Measurements from ENCODE around the gene LRRK2. TPM values are rescaled to one million over a fixed set of nuclear protein-coding genes. Genes with fewer than 3 reads are reported as not detected.

The LRRK2 gene
- total and polyA plus RNA-seq, 2 donors, result 9.7 to 44.1 TPM

DNA sequence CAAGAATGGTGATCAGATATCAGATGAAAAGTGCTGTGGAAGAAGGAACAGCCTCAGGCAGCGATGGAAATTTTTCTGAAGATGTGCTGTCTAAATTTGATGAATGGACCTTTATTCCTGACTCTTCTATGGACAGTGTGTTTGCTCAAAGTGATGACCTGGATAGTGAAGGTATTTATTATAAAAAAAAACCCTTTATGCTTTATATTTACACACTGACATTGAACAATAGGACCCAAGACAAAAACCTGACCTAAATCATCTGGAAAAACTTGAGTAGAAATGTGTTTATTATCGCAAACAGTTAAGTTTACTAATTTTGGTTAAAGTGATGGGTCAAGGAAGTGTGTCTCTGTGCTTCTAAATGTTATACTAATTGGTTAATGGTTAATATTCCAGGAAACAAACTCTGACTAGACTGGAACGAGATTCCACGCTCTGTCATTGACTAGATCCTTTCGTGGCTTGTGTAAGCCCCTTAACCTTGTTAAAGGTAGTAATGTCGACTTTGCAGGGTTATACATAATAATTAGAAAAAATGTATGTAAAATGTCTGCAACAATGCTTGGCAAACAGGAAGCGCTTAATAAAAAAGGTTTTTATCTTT lies 62.7 kb downstream of the LRRK2 start:
- H3K36me3 ChIP-seq (ENCODE audit: insufficient read depth), result peaks cover 2% of the 10 kb centered on the region

DNA sequence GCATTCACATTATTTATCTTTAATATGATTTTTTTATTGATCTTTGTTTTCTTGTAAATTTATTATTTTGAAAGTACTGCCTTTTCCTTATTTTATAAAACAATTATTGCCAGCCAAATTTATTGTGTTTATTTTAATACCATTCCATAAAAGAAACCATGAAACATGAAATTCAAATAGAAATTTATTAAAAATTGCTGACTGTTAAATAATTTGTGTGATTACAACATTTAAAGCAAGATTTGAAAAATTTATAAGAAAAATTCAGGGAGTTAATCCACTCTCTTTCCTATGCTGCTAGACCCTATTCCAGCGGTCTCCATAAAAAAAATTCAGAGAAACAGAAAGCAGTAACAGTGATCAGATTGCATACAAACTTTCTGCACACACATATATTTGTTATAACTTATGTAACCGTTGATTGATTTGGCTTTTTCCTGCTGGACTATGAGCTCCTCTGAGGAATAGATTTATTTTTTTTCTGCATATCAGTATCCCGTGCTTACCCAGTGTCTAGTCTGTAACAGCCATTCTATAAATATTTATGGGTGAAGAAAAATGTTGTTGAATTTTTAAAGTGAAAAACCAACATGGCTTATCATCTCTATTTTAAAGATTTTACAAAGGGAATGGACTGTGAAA lies 68.1 kb downstream of the LRRK2 start:
- H3K27ac ChIP-seq (ENCODE audit: low read depth), result no peak overlapping the region
- no peaks in the 10 kb centered on the region for H3K36me3 ChIP-seq (ENCODE audit: insufficient read depth)
- WGBS, result 59% methylated on average over 3 of the region's 3 CpGs
- H3K4me3 ChIP-seq (ENCODE audit: low read depth, low read length), result no peak overlapping the region
- no peaks in the 10 kb centered on the region for H3K4me1 ChIP-seq (ENCODE audit: insufficient read depth)
- no peak for DNase-seq (ENCODE audit: extremely low spot score)

More for the DNA sequence above, 62.7 kb downstream of the LRRK2 start:
- H3K4me3 ChIP-seq (ENCODE audit: low read depth, low read length), result no peak overlapping the region
- DNase-seq (ENCODE audit: extremely low spot score), result no peak
- no peaks in the 10 kb centered on the region for H3K4me1 ChIP-seq (ENCODE audit: insufficient read depth)
- H3K27ac ChIP-seq (ENCODE audit: low read depth), result no peak overlapping the region
- WGBS, result 93% methylated on average over 7 of the region's 7 CpGs

DNA sequence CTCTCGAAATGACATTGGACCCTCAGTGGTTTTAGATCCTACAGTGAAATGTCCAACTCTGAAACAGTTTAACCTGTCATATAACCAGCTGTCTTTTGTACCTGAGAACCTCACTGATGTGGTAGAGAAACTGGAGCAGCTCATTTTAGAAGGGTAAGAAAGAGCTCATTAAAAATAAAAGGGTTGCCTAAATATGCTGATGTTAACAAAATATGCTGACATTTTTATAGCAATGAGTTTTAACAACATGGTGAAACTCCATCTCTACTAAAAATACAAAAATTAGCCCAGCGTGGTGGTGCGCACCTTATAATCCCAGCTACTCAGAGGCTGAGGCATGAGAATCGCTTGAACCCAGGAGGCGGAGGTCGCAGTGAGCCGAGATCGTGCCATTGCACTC lies 73.5 kb downstream of the LRRK2 start:
- Histone ChIP-seq H3K27ac (ENCODE audit: low read depth) (no peak overlapping the region), H3K4me1 (ENCODE audit: insufficient read depth) (no peaks in the 10 kb centered on the region), H3K36me3 (ENCODE audit: insufficient read depth) (no peaks in the 10 kb centered on the region), H3K4me3 (ENCODE audit: low read depth, low read length) (no peak overlapping the region)
- WGBS, result 96% methylated on average over 8 of the region's 8 CpGs
- DNase-seq (ENCODE audit: extremely low spot score), result no peak

DNA sequence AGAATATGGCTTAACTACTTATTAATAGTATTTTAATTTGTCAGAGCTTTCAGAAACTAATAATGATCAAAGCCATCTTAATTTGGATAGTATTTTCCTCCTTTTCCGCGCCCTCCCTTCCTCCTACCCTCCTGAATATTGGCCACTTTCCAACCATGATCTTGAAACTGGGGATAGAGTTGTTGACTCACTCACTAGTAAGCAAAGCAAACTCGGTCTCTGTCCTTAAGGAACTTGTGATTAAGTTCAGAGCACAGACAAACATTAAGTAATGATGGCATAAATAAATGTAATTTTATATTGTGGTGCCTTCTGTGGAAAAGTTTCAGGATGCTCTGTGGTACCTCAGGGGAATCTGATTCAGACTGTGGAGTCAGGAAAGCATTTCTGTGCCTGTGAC lies 75.7 kb downstream of the LRRK2 start:
- no peaks in the 10 kb centered on the region for H3K36me3 ChIP-seq (ENCODE audit: insufficient read depth)
- DNase-seq (ENCODE audit: extremely low spot score), result no peak
- WGBS, result 82% methylated on average over 3 of the region's 3 CpGs
- no peak overlapping the region for H3K4me3 ChIP-seq (ENCODE audit: low read depth, low read length)
- H3K4me1 ChIP-seq (ENCODE audit: insufficient read depth), result no peaks in the 10 kb centered on the region
- no peak overlapping the region for H3K27ac ChIP-seq (ENCODE audit: low read depth)

DNA sequence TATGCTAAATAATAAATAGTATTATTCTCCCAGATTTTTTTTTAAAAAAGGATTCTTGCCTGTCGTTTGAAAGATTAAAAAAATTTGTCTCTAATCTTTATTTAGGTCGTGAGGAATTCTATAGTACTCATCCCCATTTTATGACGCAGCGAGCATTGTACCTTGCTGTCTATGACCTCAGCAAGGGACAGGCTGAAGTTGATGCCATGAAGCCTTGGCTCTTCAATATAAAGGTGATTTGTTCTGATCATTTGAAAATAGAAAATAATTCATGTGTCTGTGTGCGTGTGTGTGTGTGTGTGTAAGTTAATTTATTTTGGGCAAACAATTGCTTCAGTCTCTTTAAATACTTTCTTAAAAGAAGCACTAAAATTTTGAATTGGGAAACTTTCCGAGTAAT lies 84.2 kb downstream of the LRRK2 start:
- Histone ChIP-seq H3K4me3 (ENCODE audit: low read depth, low read length) (no peak overlapping the region), H3K4me1 (ENCODE audit: insufficient read depth) (no peaks in the 10 kb centered on the region), H3K27ac (ENCODE audit: low read depth) (no peak overlapping the region), H3K36me3 (ENCODE audit: insufficient read depth) (no peaks in the 10 kb centered on the region)
- no peak for DNase-seq (ENCODE audit: extremely low spot score)
- 79% methylated on average over 6 of the region's 6 CpGs for WGBS

DNA sequence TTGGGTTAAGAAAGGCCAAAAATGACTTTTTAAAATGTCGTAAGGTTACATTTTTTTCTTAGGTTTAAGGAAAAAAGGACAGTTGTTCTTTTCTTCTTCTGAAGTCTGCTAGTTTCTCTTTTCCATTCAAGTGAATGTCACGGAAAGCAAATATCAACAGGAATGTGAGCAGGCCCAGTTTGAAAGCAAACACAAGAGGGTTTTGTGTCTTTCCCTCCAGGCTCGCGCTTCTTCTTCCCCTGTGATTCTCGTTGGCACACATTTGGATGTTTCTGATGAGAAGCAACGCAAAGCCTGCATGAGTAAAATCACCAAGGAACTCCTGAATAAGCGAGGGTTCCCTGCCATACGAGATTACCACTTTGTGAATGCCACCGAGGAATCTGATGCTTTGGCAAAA lies 85.4 kb downstream of the LRRK2 start:
- Histone ChIP-seq H3K4me3 (ENCODE audit: low read depth, low read length) (no peak overlapping the region), H3K27ac (ENCODE audit: low read depth) (no peak overlapping the region), H3K36me3 (ENCODE audit: insufficient read depth) (no peaks in the 10 kb centered on the region), H3K4me1 (ENCODE audit: insufficient read depth) (no peaks in the 10 kb centered on the region)
- no peak for DNase-seq (ENCODE audit: extremely low spot score)
- 88% methylated on average over 9 of the region's 9 CpGs for WGBS

DNA sequence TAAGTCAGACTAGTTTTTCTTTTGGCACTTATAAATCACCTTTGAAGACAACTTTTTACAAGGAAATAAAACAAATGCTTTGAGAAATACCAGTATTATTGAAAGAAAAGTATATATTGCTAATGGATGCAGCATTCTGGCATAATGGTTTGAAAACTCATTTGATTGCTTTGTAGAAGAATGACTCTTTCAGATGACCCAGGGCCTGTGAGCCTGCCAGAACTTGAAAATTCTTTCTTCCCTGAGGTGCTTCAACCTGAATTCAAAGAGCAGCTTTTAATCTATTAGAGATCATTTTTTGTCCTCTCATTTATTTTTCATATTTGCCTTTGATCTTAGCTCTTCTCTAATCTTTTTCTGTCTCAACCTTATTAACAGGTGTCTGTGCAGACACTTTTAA lies 87.4 kb downstream of the LRRK2 start:
- H3K4me3 ChIP-seq (ENCODE audit: low read depth, low read length), result no peak overlapping the region
- H3K27ac ChIP-seq (ENCODE audit: low read depth), result no peak overlapping the region
- H3K36me3 ChIP-seq (ENCODE audit: insufficient read depth), result no peaks in the 10 kb centered on the region
- no peak for DNase-seq (ENCODE audit: extremely low spot score)
- no peaks in the 10 kb centered on the region for H3K4me1 ChIP-seq (ENCODE audit: insufficient read depth)

DNA sequence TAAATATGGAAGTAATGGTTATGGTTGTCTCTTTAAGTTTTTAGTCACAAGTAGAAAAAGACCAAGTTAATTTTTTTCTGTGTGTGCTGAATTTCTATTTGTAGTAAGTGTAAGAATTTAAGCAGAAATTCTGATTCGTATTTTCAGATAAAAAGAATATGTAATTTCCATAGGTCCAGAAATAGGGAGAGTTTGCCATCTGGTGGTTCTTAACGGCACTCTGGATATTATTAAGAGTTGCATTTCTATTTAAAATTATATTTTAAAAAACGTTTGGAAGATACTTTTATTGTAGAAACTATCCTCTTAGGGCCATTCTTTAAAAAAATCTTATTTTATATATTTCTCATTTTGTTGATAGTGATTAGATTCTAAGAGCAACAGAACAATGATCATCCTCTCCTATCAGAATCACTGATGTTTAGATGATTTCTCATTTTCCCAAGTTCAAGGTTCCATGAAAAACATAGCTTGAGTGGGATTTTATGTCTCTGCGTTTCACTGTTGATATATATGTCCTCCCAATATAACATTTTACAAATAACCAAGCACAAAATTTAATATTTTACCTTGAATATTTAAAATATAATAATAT lies 88.3 kb downstream of the LRRK2 start:
- Histone ChIP-seq H3K4me1 (ENCODE audit: insufficient read depth) (no peaks in the 10 kb centered on the region), H3K4me3 (ENCODE audit: low read depth, low read length) (no peak overlapping the region), H3K27ac (ENCODE audit: low read depth) (no peak overlapping the region), H3K36me3 (ENCODE audit: insufficient read depth) (no peaks in the 10 kb centered on the region)
- no peak for DNase-seq (ENCODE audit: extremely low spot score)
- 35% methylated on average over 4 of the region's 4 CpGs for WGBS

DNA sequence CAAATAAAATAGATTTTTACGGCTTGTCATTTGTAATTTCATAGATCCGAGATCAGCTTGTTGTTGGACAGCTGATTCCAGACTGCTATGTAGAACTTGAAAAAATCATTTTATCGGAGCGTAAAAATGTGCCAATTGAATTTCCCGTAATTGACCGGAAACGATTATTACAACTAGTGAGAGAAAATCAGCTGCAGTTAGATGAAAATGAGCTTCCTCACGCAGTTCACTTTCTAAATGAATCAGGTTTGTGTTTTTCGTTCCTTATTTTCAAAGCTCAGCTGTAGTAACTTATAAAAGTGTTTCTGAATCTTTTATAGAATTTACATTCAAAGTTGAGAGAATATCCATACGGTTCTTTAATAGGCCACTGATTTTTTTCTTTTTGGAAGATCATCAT lies 89.1 kb downstream of the LRRK2 start:
- Histone ChIP-seq H3K4me3 (ENCODE audit: low read depth, low read length) (no peak overlapping the region), H3K4me1 (ENCODE audit: insufficient read depth) (no peaks in the 10 kb centered on the region), H3K27ac (ENCODE audit: low read depth) (no peak overlapping the region), H3K36me3 (ENCODE audit: insufficient read depth) (no peaks in the 10 kb centered on the region)
- DNase-seq (ENCODE audit: extremely low spot score), result no peak
- 93% methylated on average over 10 of the region's 10 CpGs for WGBS

DNA sequence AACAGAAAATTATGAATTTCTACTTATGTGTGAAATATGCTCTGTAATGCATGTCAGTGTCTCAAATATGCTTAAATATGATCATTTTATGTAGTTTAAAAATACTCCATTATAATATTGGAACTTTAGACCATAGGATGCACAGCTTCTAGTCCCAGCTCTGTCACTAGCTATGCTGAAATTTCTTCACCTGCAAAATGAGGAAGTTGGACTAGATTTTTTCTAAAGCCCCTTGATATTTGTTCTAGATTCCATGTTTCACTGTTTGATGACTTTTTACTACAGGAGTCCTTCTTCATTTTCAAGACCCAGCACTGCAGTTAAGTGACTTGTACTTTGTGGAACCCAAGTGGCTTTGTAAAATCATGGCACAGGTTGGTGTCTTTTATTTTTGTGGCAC lies 90.1 kb downstream of the LRRK2 start:
- H3K36me3 ChIP-seq (ENCODE audit: insufficient read depth), result no peaks in the 10 kb centered on the region
- H3K4me3 ChIP-seq (ENCODE audit: low read depth, low read length), result no peak overlapping the region
- no peak overlapping the region for H3K27ac ChIP-seq (ENCODE audit: low read depth)
- DNase-seq (ENCODE audit: extremely low spot score), result no peak
- no peaks in the 10 kb centered on the region for H3K4me1 ChIP-seq (ENCODE audit: insufficient read depth)

DNA sequence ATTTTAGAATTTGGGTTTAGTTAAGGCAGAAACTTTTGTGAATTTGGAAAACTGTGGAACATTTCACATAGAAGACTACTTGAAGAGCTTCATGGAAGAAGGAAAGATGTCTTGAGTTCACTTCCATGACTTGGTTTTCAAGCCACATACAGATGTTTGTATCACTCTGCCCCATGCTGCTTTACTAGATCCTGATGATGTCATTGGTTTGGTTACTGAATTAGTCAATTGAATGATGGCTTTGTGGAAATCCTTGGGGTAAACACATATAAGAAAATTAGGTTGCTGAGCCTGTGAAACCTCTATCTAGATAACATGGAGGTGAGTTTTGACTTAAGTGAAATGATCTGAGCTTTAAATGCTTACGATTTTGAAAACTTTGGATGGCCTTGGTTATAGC lies 90.6 kb downstream of the LRRK2 start:
- 93% methylated on average over 1 of the region's 1 CpG for WGBS
- H3K4me1 ChIP-seq (ENCODE audit: insufficient read depth), result no peaks in the 10 kb centered on the region
- no peak for DNase-seq (ENCODE audit: extremely low spot score)
- H3K27ac ChIP-seq (ENCODE audit: low read depth), result no peak overlapping the region
- no peaks in the 10 kb centered on the region for H3K36me3 ChIP-seq (ENCODE audit: insufficient read depth)
- H3K4me3 ChIP-seq (ENCODE audit: low read depth, low read length), result no peak overlapping the region

DNA sequence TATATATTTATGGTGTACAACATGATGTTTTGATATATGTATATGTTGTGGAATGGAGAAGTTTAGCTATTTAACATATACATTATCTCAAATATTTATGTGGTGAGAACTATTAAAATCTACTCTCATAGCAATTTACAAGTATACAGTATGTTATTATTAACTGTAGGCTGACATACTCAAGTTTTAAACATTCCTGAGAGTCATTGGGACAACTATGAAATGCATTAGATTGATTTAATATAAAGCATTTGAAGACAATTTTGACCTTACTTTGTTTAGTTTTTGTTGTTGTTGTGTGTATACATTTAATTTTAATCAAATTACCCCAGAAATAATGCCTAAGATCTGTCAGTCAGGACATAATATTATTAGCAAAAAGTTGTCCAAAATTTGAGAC lies 99.5 kb downstream of the LRRK2 start:
- Histone ChIP-seq H3K36me3 (ENCODE audit: insufficient read depth) (peaks cover 2% of the 10 kb centered on the region), H3K4me1 (ENCODE audit: insufficient read depth) (no peaks in the 10 kb centered on the region), H3K27ac (ENCODE audit: low read depth) (no peak overlapping the region), H3K4me3 (ENCODE audit: low read depth, low read length) (no peak overlapping the region)
- DNase-seq (ENCODE audit: extremely low spot score), result no peak

DNA sequence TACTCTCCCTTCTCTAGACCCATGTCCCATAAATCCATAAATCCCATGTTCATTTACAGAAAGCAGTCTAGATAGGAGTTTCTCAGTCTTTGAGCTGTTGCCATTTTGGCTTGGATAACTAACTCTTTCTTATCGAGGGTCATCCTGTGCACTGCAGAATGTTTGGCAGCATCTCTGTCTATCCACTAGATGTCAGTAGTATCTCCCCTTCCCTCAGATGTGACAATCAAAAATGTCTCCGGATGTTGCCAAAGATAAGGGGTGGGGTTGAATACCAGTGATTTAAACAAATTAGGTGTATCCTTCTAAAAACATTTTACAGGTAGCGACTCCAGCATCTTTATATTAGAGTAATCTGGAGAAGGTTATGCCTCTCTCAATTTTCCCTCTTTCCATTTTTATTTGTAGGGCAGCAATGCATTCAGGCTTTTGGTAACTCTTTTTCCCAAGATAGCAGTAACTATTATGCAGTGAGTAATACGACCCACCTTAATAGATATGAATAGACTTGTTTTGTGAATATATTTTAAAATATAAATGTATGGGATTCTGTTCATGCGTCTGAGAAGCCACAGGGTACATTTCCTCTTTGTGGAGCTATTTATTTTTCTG lies 100.7 kb downstream of the LRRK2 start:
- H3K36me3 ChIP-seq (ENCODE audit: insufficient read depth), result peaks cover 2% of the 10 kb centered on the region
- no peak for DNase-seq (ENCODE audit: extremely low spot score)
- WGBS, result 66% methylated on average over 5 of the region's 5 CpGs
- no peak overlapping the region for H3K27ac ChIP-seq (ENCODE audit: low read depth)
- H3K4me1 ChIP-seq (ENCODE audit: insufficient read depth), result no peaks in the 10 kb centered on the region
- no peak overlapping the region for H3K4me3 ChIP-seq (ENCODE audit: low read depth, low read length)

DNA sequence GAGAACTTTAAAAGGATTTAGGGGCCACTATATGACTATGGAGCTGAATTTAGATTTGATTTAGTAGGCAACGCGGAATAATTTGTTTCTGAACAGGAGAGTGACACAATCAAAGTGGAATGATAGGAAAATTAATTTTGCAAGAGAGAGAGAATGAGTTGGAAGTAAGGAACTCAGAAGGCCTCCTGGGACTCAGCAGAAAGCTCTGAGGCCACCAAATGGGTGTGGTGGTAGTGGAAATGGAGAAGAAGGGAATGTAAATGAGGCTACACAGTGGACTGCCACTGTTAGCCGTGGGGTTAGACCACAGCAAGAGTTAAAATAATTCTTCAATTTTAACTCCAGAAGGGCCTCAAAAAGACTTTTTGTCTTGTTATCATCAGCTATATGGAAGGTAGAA lies 102.7 kb downstream of the LRRK2 start:
- no peak overlapping the region for H3K27ac ChIP-seq (ENCODE audit: low read depth)
- H3K4me3 ChIP-seq (ENCODE audit: low read depth, low read length), result no peak overlapping the region
- peaks cover 2% of the 10 kb centered on the region for H3K36me3 ChIP-seq (ENCODE audit: insufficient read depth)
- H3K4me1 ChIP-seq (ENCODE audit: insufficient read depth), result no peaks in the 10 kb centered on the region
- WGBS, result 94% methylated on average over 3 of the region's 3 CpGs
- DNase-seq (ENCODE audit: extremely low spot score), result no peak
